Raji (cell line): ENCODE measurements around the gene DNTTIP2.

ENCODE experiments used
- POLR2A ChIP-seq: IDR thresholded peaks from 2 replicates; pipeline ENCODE4 v1.6.1; 2011; ENCODE audit warnings: low read depth, low read length, control low read depth; ENCODE audit not compliant: insufficient read depth

Gene DNTTIP2

DNA sequence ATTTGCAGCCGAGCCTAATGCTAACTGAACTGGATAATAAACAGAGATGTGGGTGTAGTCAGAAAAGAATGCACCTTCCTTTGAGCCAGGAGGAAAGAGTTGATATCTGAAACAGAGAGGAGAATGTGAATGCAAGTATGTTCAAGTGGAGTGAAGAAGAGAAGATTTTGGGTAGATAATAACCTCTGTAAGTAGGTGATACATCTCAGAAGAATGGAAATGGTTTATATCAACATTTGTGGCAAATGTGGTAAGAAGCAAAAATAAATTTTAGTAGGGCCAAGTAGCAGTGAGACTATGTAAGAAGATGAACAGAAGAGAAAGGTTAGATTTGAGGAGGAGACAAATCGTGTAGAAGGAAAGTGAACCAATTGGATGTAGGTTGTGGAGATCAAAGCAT is 1.7 kb upstream of the DNTTIP2 start:
- no peak for TF ChIP-seq POLR2A

DNA sequence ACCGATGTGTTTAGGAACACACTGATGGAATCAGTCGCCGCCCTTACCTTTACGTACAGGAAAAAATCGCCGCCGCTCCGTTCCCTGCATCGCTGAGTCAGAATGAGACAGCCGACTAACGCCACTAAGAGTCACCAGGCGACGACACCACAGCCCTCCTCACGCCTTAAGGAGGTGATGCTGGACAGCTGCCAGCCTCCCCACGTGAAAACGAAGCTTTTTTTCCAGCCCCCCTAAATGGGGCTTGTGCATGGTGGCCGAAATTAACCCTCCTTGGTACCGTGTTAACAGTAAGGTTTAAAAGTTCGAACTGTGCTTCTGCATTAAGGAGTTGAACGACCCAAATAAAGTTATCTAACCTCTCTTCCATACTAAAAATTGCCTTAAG is 511 bp downstream of the DNTTIP2 start:
- no peak for TF ChIP-seq POLR2A

- TF ChIP-seq POLR2A = no peak
Measured at GRCh38 chr1:93877529-93877928, 1.5 kb downstream of the DNTTIP2 start.

- TF ChIP-seq POLR2A = no peak
Measured at GRCh38 chr1:93876244-93876643, 2.8 kb downstream of the DNTTIP2 start.

GRCh38 chr1:93874025-93874651 is 4.9 kb downstream of the DNTTIP2 start:
- TF ChIP-seq POLR2A = no peak

GRCh38 chr1:93871366-93871765 is 7.6 kb downstream of the DNTTIP2 start:
- no peak for TF ChIP-seq POLR2A

DNA sequence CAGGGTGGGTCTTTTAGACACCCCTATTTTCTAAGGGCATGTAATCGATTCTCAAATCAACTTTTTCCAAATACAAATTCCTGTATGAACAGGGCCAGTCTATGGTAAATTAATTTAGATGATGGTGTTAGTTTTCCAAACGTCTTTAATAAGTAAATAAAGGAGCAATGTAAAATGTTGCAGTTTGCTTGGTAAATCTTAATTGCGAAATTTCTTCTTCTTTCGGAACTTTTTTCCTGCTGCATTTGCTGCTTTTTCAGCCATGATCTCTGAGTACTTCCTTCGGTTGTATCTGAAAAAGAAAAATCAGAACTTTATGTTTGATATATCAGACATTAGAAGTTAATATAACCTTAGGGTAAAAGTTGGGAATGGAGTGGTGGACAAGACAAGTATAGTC is 9.4 kb downstream of the DNTTIP2 start:
- no peak for TF ChIP-seq POLR2A

DNA sequence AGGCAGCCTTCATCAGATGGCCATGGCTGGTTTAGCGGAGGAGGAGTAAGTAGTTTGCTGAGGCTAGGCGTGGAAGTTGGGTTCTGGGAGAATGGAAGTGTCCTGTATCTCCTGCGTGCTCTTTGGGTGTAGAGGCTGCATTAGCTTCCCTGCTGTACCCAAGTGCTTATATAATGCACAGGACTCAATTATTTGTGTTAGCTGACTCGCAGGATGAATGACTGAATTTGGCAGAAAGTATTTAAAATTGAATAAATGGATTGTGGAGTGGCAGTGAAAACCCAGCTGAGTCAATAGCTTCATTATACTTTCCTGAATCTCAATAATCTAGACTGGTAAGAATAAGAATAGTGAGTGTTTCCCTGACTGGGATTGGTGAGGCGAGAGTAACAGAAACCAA is 13.8 kb downstream of the DNTTIP2 start:
- TF ChIP-seq POLR2A = no peak

DNA sequence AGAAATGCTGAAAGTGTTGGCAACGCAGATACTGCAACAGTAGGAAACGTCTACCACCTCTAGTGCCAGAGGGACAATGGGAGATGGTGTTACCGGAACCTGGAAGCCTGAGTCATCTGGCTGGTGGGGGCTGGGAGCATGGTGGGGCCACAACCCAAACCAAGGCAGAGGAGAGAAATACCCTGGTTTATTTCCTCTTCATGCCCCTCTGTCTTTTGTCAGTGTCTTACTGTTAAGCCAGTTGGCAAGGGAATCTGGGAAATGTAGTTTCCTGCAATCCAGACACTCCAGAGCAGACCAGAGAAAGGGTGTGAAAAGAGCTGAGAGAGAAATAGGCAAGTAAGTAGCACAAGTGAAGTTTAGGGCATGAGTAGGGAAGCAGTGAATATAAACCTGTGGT is 14.8 kb downstream of the DNTTIP2 start:
- TF ChIP-seq POLR2A = no peak

DNA sequence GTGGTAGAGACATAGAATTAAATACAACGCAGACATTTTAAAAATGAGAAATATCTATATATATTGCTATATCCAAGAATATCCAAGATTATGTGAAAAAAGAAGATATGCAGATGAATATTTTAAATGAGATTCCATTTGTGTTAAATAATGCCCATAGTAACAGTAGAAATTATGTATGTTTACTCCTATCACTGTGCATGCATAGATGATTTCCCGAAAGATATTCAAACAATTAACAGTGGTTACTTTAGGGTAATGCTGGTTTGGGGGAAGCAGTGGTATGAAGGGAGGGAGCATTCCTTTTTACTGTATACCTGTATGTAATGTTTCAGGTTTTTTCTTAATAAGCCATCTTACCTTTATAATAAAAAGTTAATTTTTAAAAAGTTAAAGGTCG is 25.1 kb downstream of the DNTTIP2 start:
- TF ChIP-seq POLR2A = no peak

- TF ChIP-seq POLR2A = no peak
Measured at GRCh38 chr1:93851878-93852277, 27.1 kb downstream of the DNTTIP2 start.

- no peak for TF ChIP-seq POLR2A
Measured at GRCh38 chr1:93851327-93851712, 27.7 kb downstream of the DNTTIP2 start.

GRCh38 chr1:93848350-93848883 is 30.6 kb downstream of the DNTTIP2 start:
- TF ChIP-seq POLR2A = no peak

DNA sequence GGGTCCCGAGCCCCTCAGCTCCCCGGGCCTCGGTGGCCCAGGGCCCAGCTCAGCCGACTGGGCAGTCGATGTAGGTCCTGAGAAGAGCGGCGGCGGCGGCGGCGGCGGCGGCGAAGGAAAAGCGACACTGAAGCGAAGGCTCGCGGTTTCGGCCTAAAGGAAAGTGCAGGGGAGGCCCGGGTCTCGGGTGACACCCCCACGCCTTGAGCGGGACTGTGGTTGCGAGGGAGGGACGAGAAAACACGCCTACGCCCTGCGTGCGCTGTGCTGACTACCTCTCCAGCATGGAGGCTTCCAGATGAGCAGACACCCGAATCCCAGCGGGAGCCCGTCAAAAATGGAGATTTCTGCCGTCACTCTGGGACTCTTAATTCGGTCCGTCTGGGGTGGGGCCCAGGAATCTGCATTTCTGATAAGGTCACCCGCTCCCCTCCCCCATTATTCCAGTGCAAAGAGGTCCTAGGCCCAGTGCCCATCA is 31.2 kb downstream of the DNTTIP2 start:
- peak; percentile 38 for TF ChIP-seq POLR2A

GRCh38 chr1:93846992-93847810 is 31.8 kb downstream of the DNTTIP2 start:
- peak; percentile 71 for TF ChIP-seq POLR2A
